22Rv1 (cell line): ENCODE data around the gene FBXO44.

Experiments used
- H3K27ac ChIP-seq: fragments of 450-650 bp; 2 replicates; pipeline ENCODE4 v1.5.1; 2017
- ZFX ChIP-seq: fragments of 450-650 bp; IDR thresholded peaks from 2 replicates; pipeline ENCODE4 v1.6.1; 2017; ENCODE audit warnings: antibody characterized with exemption, borderline replicate concordance
- TF ChIP-seq, protein P1 (sequence below): fragments of 450-650 bp; IDR thresholded peaks from 2 replicates; pipeline ENCODE4 v1.5.1; 2017; ENCODE audit warnings: mild to moderate bottlenecking

The FBXO44 gene

GRCh38 chr1:11691302-11691914, 36.7 kb downstream of the FBXO44 start, which contains the start of gene DRAXIN:
Gene DRAXIN, plus strand, starts transcription at chr1:11691710. Its CDS starts 14,549 bp downstream, at chr1:11706259.
- peak within 1 kb of the TSS; percentile 41 for H3K27ac ChIP-seq
- TF ChIP-seq ZFX: no peak
- TF ChIP-seq, protein P1, sequence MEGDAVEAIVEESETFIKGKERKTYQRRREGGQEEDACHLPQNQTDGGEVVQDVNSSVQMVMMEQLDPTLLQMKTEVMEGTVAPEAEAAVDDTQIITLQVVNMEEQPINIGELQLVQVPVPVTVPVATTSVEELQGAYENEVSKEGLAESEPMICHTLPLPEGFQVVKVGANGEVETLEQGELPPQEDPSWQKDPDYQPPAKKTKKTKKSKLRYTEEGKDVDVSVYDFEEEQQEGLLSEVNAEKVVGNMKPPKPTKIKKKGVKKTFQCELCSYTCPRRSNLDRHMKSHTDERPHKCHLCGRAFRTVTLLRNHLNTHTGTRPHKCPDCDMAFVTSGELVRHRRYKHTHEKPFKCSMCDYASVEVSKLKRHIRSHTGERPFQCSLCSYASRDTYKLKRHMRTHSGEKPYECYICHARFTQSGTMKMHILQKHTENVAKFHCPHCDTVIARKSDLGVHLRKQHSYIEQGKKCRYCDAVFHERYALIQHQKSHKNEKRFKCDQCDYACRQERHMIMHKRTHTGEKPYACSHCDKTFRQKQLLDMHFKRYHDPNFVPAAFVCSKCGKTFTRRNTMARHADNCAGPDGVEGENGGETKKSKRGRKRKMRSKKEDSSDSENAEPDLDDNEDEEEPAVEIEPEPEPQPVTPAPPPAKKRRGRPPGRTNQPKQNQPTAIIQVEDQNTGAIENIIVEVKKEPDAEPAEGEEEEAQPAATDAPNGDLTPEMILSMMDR: no peak

DNA sequence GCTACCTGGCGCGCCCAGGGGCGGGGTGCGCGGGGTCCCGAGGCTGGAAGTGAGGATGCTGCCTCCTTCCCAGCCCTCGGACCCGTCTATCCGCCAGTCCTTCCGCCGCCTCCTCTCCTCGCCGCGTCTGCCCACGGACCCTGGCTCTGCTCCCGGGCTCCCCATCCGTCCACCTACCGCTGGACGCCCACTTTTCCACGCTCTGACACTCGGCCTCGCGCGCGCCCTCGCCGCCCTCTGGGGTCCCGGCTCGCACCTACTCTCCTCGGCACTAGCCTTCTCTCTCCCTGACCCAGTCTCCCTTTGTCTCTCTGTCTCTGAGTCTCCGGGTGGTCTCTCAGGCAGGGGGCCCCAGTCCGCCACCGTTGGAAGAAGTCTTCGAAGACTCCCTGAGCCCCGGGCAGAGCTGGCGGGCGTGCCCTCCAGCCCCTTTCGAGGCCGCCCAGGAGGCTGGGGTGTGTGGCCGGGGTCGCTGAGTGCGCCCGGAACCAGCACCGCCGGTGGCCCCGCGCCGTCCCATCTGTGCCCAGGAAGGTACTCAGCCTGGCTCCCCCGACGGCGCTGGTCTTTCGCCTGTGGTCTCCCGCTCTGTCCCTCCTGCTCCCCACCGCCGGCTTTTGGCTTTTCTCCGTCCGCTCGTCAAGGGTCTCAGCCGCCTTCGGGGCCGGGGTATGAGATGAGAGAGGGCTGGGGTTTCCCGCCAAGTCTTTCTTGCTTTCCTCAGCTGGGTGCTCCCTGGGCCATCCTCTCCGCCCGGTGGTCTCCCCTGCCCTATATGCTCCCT, 37.4 kb downstream of the FBXO44 start:
- TF ChIP-seq, protein P1: no peak
- TF ChIP-seq ZFX: no peak
- H3K27ac ChIP-seq: no peak overlapping the region

DNA sequence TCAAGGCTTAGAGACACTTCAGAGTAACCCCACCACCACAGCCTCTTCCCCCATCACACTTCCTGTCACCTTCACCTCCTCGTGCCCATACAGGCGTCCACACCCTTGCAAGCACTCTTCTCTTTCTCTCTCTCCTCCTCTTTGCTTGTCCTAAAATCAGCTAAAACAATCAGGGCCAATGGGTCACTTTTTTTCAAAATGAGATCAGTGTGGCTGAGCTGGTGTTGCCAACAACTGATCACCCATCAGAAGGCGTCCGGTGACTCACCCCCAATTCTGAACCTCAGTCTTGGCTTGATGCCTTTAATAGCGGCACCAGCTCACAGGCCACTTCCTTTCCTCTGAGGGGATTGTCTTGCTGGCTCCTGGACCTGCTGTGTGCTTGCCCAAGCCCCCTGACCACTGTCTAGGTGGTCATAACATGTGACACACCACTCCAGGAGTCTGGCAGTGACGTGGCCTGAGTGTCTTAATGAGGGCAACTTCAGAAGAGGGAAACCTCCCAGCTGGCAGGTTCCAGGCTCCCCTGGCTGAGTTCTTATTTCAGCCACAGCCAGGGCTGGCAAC, 38.4 kb downstream of the FBXO44 start:
- no peak overlapping the region for H3K27ac ChIP-seq
- TF ChIP-seq ZFX: no peak
- TF ChIP-seq, protein P1: no peak

- no peak overlapping the region for H3K27ac ChIP-seq
- TF ChIP-seq, protein P1: no peak
- TF ChIP-seq ZFX: no peak
Measured at GRCh38 chr1:11693917-11694316, 39.2 kb downstream of the FBXO44 start.

DNA sequence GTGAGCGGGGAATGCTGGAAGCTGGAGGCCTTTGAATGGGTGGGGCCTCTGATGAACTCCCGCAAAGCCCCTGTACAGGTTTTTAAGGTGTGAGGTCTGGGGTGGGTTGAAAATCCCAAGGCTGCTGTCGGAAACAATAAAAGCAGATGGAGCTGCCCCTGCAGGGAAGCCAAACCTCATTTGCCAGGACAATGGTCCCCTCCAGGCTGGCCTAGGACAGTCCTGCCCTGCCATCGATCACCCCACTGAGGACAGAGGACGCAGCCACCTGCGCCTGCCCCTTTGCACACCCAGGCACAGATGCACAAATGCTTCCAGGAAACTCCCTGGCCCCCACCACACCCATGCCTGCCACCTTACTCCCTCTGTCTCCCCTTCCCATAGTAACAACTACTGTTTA, 41.2 kb downstream of the FBXO44 start:
- H3K27ac ChIP-seq: no peak overlapping the region
- TF ChIP-seq ZFX: no peak
- TF ChIP-seq, protein P1: no peak

GRCh38 chr1:11697188-11697892, 42.7 kb downstream of the FBXO44 start:
- no peak overlapping the region for H3K27ac ChIP-seq
- TF ChIP-seq, protein P1: no peak
- no peak for TF ChIP-seq ZFX
